HEK293 (cell line): ENCODE data around the gene IGIP.
A peak's percentile ranks its signal among the peaks of the same experiment; 100 is the strongest.

Experiments
- CTCF ChIA-PET: fragments of 350-600 bp; formaldehyde crosslinking; extraction: SDS; loops from one replicate; lab custom pipeline; 2021; ENCODE audit warnings: antibody characterized with exemption; lab: Yijun Ruan, JAX
- POLR2A ChIA-PET: fragments of 300-600 bp; formaldehyde crosslinking; extraction: SDS; loops from one replicate; lab custom pipeline; 2020; ENCODE audit warnings: antibody characterized with exemption, inconsistent platforms; lab: Yijun Ruan, JAX
- H3K27ac ChIP-seq: fragments of 200-500 bp; sonication (Bioruptor generic); 2 replicates; pipeline ENCODE4 v1.5.1; 2014; ENCODE audit warnings: low read depth, low read length, control low read depth, inconsistent platforms; ENCODE audit errors: extremely low read depth
- H3K36me3 ChIP-seq, 2 experiments: fragments of 200-500 bp in 1 of 2; sonication (Bioruptor generic) in 1 of 2; 1 replicate in 1 of 2; 2 replicates in 1 of 2; pipeline ENCODE4 v1.5.1; 2014 to 2017; ENCODE audit warnings: inconsistent platforms in 2 of 2, low read length in 2 of 2; ENCODE audit not compliant: control insufficient read depth in 2 of 2, insufficient read depth in 1 of 2
- H3K4me1 ChIP-seq: fragments of 200-500 bp; sonication (Bioruptor generic); 2 replicates; pipeline ENCODE4 v1.5.1; 2014; ENCODE audit warnings: mild to moderate bottlenecking, low read length, inconsistent platforms; ENCODE audit not compliant: control insufficient read depth, insufficient read depth
- H3K4me3 ChIP-seq: 2 replicates; pipeline ENCODE4 v1.5.1; 2011; ENCODE audit warnings: low read depth, mild to moderate bottlenecking, control low read depth, low read length, moderate library complexity
- H3K9me3 ChIP-seq: fragments of 200-500 bp; sonication (Bioruptor generic); 2 replicates; pipeline ENCODE4 v1.5.1; 2014; ENCODE audit warnings: low read depth, low read length, inconsistent platforms; ENCODE audit not compliant: control insufficient read depth, insufficient read depth
- EGR2 ChIP-seq: fragments of 450-650 bp; formaldehyde crosslinking; IDR thresholded peaks from 2 replicates; pipeline ENCODE4 v1.5.1; 2016; ENCODE audit warnings: low read depth, missing biosample characterization, missing genetic modification characterization
- HOXC10 ChIP-seq: sonication (generic); formaldehyde crosslinking; IDR thresholded peaks from 2 replicates; pipeline ENCODE4 v1.8.1; 2023; ENCODE audit warnings: mild to moderate bottlenecking, missing genetic modification reagents
- KLF1 ChIP-seq: fragments of 450-650 bp; formaldehyde crosslinking; IDR thresholded peaks from 2 replicates; pipeline ENCODE4 v1.5.1; 2016; ENCODE audit warnings: missing biosample characterization, missing genetic modification characterization
- KLF17 ChIP-seq: fragments of 450-650 bp; formaldehyde crosslinking; IDR thresholded peaks from 2 replicates; pipeline ENCODE4 v1.5.1; 2016; ENCODE audit warnings: missing biosample characterization, missing genetic modification characterization
- KLF8 ChIP-seq: fragments of 450-650 bp; formaldehyde crosslinking; IDR thresholded peaks from 2 replicates; pipeline ENCODE4 v1.5.1; 2016; ENCODE audit warnings: missing biosample characterization, missing genetic modification characterization
- MEIS1 ChIP-seq: sonication (generic); formaldehyde crosslinking; IDR thresholded peaks from 2 replicates; pipeline ENCODE4 v1.8.1; 2022; ENCODE audit warnings: missing genetic modification reagents, mild to moderate bottlenecking, borderline replicate concordance
- SCRT1 ChIP-seq: fragments of 450-650 bp; formaldehyde crosslinking; IDR thresholded peaks from 2 replicates; pipeline ENCODE4 v1.5.1; 2016; ENCODE audit warnings: missing biosample characterization, missing genetic modification characterization, borderline replicate concordance
- SETDB1 ChIP-seq: IDR thresholded peaks from one replicate; pipeline ENCODE4 v1.6.1; 2017; ENCODE audit warnings: mild to moderate bottlenecking, low read length, moderate library complexity, mixed read lengths; ENCODE audit not compliant: insufficient read length
- SP3 ChIP-seq: fragments of 450-650 bp; formaldehyde crosslinking; IDR thresholded peaks from 2 replicates; pipeline ENCODE4 v1.5.1; 2016; ENCODE audit warnings: missing biosample characterization, missing genetic modification characterization
- TCF7L2 ChIP-seq: IDR thresholded peaks from 2 replicates; pipeline ENCODE4 v1.6.1; 2011; ENCODE audit warnings: low read depth, mild to moderate bottlenecking, inconsistent platforms, low read length, moderate library complexity, borderline replicate concordance
- ZBTB44 ChIP-seq: fragments of 450-650 bp; IDR thresholded peaks from 2 replicates; pipeline ENCODE4 v1.5.1; 2018; ENCODE audit warnings: missing biosample characterization, mild to moderate bottlenecking, missing genetic modification characterization
- ZBTB7A ChIP-seq: fragments of 450-650 bp; formaldehyde crosslinking; IDR thresholded peaks from 2 replicates; pipeline ENCODE4 v1.5.1; 2016; ENCODE audit warnings: low read depth, missing biosample characterization, missing genetic modification characterization
- ZBTB8A ChIP-seq: fragments of 450-650 bp; formaldehyde crosslinking; IDR thresholded peaks from 2 replicates; pipeline ENCODE4 v1.5.1; 2016; ENCODE audit warnings: missing biosample characterization, missing genetic modification characterization
- ZIC2 ChIP-seq: fragments of 450-650 bp; formaldehyde crosslinking; IDR thresholded peaks from 2 replicates; pipeline ENCODE4 v1.5.1; 2016; ENCODE audit warnings: missing biosample characterization, missing genetic modification characterization
- ZNF157 ChIP-seq: fragments of 450-650 bp; formaldehyde crosslinking; IDR thresholded peaks from 2 replicates; pipeline ENCODE4 v1.5.1; 2016; ENCODE audit warnings: missing biosample characterization, missing genetic modification characterization
- ZNF211 ChIP-seq: fragments of 450-650 bp; formaldehyde crosslinking; IDR thresholded peaks from 2 replicates; pipeline ENCODE4 v1.5.1; 2016; ENCODE audit warnings: low read depth, missing biosample characterization, missing genetic modification characterization
- ZNF302 ChIP-seq: fragments of 450-650 bp; formaldehyde crosslinking; IDR thresholded peaks from 2 replicates; pipeline ENCODE4 v1.5.1; 2016; ENCODE audit warnings: missing biosample characterization, missing genetic modification characterization, low read depth
- ZNF394 ChIP-seq: fragments of 450-650 bp; formaldehyde crosslinking; IDR thresholded peaks from 2 replicates; pipeline ENCODE4 v1.5.1; 2016; ENCODE audit warnings: missing biosample characterization, missing genetic modification characterization, mild to moderate bottlenecking, moderate library complexity, borderline replicate concordance
- ZNF521 ChIP-seq: fragments of 450-650 bp; formaldehyde crosslinking; IDR thresholded peaks from 2 replicates; pipeline ENCODE4 v1.5.1; 2017; ENCODE audit warnings: missing biosample characterization, mild to moderate bottlenecking, missing genetic modification characterization
- ZNF548 ChIP-seq: fragments of 450-650 bp; formaldehyde crosslinking; IDR thresholded peaks from 2 replicates; pipeline ENCODE4 v1.5.1; 2016; ENCODE audit warnings: missing biosample characterization, missing genetic modification characterization
- ZNF610 ChIP-seq: fragments of 450-650 bp; formaldehyde crosslinking; IDR thresholded peaks from 2 replicates; pipeline ENCODE4 v1.5.1; 2016; ENCODE audit warnings: missing biosample characterization, missing genetic modification characterization, borderline replicate concordance
- ZNF624 ChIP-seq: fragments of 450-650 bp; formaldehyde crosslinking; IDR thresholded peaks from 2 replicates; pipeline ENCODE4 v1.5.1; 2017; ENCODE audit warnings: missing biosample characterization, missing genetic modification characterization
- ZNF776 ChIP-seq: fragments of 450-650 bp; formaldehyde crosslinking; IDR thresholded peaks from 2 replicates; pipeline ENCODE4 v1.5.0; 2017; ENCODE audit warnings: missing biosample characterization, missing genetic modification characterization, borderline replicate concordance
- TF ChIP-seq, protein P1 (sequence below): fragments of 450-650 bp; formaldehyde crosslinking; IDR thresholded peaks from 2 replicates; pipeline ENCODE4 v1.5.1; 2016; ENCODE audit warnings: missing biosample characterization, missing genetic modification characterization
- TF ChIP-seq, protein P2 (sequence below): fragments of 450-650 bp; formaldehyde crosslinking; IDR thresholded peaks from 2 replicates; pipeline ENCODE4 v1.5.1; 2016; ENCODE audit warnings: missing biosample characterization, missing genetic modification characterization
- TF ChIP-seq, protein P3 (sequence below): fragments of 450-650 bp; formaldehyde crosslinking; IDR thresholded peaks from 2 replicates; pipeline ENCODE4 v1.5.1; 2016; ENCODE audit warnings: missing biosample characterization, missing genetic modification characterization
- TF ChIP-seq, protein P4 (sequence below): fragments of 450-650 bp; formaldehyde crosslinking; IDR thresholded peaks from 2 replicates; pipeline ENCODE4 v1.5.1; 2017; ENCODE audit warnings: missing biosample characterization, missing genetic modification characterization

The IGIP gene

GRCh38 chr5:140115186-140115500 lies 10.6 kb upstream of the IGIP start:
- H3K9me3 ChIP-seq = no peaks in the 10 kb centered on the region
- peak overlapping the region; percentile 97 for H3K27ac ChIP-seq
- H3K36me3 ChIP-seq = peaks cover 0 to 5% of the 10 kb centered on the region in 2 experiments; a peak in 2 of 3 replicates
- ChIA-PET CTCF (interaction anchor here (0.6 to 8.1 kb wide), 9 partner anchors 9 to 414 kb away, joined by 3 to 68 read pairs (median 5); no protein-coding TSS in a partner anchor), POLR2A (interaction anchor here (0.7 to 1.0 kb wide), 3 partner anchors 8 to 74 kb away, joined by 3 to 4 read pairs (median 3); no protein-coding TSS in a partner anchor)
- H3K4me1 ChIP-seq = peaks cover 33% of the 10 kb centered on the region
- peak overlapping the region; percentile 72 for H3K4me3 ChIP-seq
- TF ChIP-seq ZNF624 (tag by site-specific recombination) = no peak
- no peak for TF ChIP-seq ZNF157
- no peak for TF ChIP-seq ZNF776
- TF ChIP-seq, protein P1, sequence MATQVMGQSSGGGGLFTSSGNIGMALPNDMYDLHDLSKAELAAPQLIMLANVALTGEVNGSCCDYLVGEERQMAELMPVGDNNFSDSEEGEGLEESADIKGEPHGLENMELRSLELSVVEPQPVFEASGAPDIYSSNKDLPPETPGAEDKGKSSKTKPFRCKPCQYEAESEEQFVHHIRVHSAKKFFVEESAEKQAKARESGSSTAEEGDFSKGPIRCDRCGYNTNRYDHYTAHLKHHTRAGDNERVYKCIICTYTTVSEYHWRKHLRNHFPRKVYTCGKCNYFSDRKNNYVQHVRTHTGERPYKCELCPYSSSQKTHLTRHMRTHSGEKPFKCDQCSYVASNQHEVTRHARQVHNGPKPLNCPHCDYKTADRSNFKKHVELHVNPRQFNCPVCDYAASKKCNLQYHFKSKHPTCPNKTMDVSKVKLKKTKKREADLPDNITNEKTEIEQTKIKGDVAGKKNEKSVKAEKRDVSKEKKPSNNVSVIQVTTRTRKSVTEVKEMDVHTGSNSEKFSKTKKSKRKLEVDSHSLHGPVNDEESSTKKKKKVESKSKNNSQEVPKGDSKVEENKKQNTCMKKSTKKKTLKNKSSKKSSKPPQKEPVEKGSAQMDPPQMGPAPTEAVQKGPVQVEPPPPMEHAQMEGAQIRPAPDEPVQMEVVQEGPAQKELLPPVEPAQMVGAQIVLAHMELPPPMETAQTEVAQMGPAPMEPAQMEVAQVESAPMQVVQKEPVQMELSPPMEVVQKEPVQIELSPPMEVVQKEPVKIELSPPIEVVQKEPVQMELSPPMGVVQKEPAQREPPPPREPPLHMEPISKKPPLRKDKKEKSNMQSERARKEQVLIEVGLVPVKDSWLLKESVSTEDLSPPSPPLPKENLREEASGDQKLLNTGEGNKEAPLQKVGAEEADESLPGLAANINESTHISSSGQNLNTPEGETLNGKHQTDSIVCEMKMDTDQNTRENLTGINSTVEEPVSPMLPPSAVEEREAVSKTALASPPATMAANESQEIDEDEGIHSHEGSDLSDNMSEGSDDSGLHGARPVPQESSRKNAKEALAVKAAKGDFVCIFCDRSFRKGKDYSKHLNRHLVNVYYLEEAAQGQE (tag by site-specific recombination) = 0 out of 2 replicates have a peak, but pooled peaks have one; percentile 11
- no peak for TF ChIP-seq ZBTB7A (tag by site-specific recombination)
- no peak; the same call in 1 of the 2 replicates for TF ChIP-seq SCRT1 (tag by site-specific recombination)
- TF ChIP-seq KLF17 = no peak; the same call in 1 of the 2 replicates
- no peak for TF ChIP-seq ZNF548 (tag by site-specific recombination)
- TF ChIP-seq ZNF521 = no peak
- TF ChIP-seq ZNF211 (tag by site-specific recombination) = no peak
- no peak for TF ChIP-seq ZBTB8A (tag by site-specific recombination)
- TF ChIP-seq MEIS1 (CRISPR knock-in tag) = no peak
- TF ChIP-seq TCF7L2 = no peak
- TF ChIP-seq EGR2 (tag by site-specific recombination) = peak; percentile 52; the same call in 1 of the 2 replicates
- no peak for TF ChIP-seq ZNF302 (tag by site-specific recombination)
- TF ChIP-seq, protein P2, sequence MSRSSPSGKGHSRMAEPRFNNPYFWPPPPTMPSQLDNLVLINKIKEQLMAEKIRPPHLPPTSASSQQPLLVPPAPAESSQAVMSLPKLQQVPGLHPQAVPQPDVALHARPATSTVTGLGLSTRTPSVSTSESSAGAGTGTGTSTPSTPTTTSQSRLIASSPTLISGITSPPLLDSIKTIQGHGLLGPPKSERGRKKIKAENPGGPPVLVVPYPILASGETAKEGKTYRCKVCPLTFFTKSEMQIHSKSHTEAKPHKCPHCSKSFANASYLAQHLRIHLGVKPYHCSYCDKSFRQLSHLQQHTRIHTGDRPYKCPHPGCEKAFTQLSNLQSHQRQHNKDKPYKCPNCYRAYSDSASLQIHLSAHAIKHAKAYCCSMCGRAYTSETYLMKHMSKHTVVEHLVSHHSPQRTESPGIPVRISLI (tag by site-specific recombination) = peak; percentile 94
- no peak for TF ChIP-seq HOXC10 (CRISPR knock-in tag)
- TF ChIP-seq ZNF610 (tag by site-specific recombination) = no peak
- TF ChIP-seq KLF8 (tag by site-specific recombination) = no peak
- peak; percentile 73; the same call in 1 of the 2 replicates for TF ChIP-seq ZNF394 (tag by site-specific recombination)
- TF ChIP-seq ZBTB44 = no peak
- TF ChIP-seq, protein P3, sequence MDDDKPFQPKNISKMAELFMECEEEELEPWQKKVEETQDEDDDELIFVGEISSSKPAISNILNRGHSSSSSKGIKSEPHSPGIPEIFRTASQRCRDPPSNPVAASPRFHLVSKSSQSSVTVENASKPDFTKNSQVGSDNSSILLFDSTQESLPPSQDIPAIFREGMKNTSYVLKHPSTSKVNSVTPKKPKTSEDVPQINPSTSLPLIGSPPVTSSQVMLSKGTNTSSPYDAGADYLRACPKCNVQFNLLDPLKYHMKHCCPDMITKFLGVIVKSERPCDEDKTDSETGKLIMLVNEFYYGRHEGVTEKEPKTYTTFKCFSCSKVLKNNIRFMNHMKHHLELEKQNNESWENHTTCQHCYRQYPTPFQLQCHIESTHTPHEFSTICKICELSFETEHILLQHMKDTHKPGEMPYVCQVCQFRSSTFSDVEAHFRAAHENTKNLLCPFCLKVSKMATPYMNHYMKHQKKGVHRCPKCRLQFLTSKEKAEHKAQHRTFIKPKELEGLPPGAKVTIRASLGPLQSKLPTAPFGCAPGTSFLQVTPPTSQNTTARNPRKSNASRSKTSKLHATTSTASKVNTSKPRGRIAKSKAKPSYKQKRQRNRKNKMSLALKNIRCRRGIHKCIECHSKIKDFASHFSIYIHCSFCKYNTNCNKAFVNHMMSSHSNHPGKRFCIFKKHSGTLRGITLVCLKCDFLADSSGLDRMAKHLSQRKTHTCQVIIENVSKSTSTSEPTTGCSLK (tag by site-specific recombination) = no peak
- TF ChIP-seq, protein P4, sequence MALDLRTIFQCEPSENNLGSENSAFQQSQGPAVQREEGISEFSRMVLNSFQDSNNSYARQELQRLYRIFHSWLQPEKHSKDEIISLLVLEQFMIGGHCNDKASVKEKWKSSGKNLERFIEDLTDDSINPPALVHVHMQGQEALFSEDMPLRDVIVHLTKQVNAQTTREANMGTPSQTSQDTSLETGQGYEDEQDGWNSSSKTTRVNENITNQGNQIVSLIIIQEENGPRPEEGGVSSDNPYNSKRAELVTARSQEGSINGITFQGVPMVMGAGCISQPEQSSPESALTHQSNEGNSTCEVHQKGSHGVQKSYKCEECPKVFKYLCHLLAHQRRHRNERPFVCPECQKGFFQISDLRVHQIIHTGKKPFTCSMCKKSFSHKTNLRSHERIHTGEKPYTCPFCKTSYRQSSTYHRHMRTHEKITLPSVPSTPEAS (tag by site-specific recombination) = peak; percentile 27
- TF ChIP-seq SETDB1 = no peak
- TF ChIP-seq KLF1 (tag by site-specific recombination) = no peak
- TF ChIP-seq SP3 (tag by site-specific recombination) = no peak
- 0 out of 2 replicates have a peak, but pooled peaks have one; percentile 3 for TF ChIP-seq ZIC2 (tag by site-specific recombination)
